AG10803 (cell line): ENCODE results near the gene GBF1.

Experiments
- DNase-seq: peaks from one replicate; pipeline ENCODE4 v3.0.0; 2010; ENCODE audit warnings: low read depth
- H3K4me3 ChIP-seq: 2 replicates; pipeline ENCODE4 v1.5.1; 2011; ENCODE audit warnings: mild to moderate bottlenecking, low read length, control low read depth
- CTCF ChIP-seq: conservative IDR thresholded peaks from 2 replicates; pipeline ENCODE4 v1.5.1; 2011; ENCODE audit warnings: mild to moderate bottlenecking, low read length, control low read depth, inconsistent platforms

GBF1 gene

GRCh38 chr10:102407425-102408130, 162.2 kb downstream of the GBF1 start:
- DNase-seq = no peak
- H3K4me3 ChIP-seq = no peak overlapping the region
- TF ChIP-seq CTCF = no peak

- no peak for TF ChIP-seq CTCF
- DNase-seq = no peak
Measured at GRCh38 chr10:102408131-102408727, 162.9 kb downstream of the GBF1 start.

GRCh38 chr10:102408728-102409603, 163.6 kb downstream of the GBF1 start:
- no peak for DNase-seq
- no peak for TF ChIP-seq CTCF
- peak overlapping the region; percentile 35 for H3K4me3 ChIP-seq

More at GRCh38 chr10:102408131-102408727, 162.9 kb downstream of the GBF1 start:
- H3K4me3 ChIP-seq = no peak overlapping the region

- TF ChIP-seq CTCF = no peak
- H3K4me3 ChIP-seq = peak overlapping the region; percentile 12
- no peak for DNase-seq
Measured at GRCh38 chr10:102409604-102410428, 164.5 kb downstream of the GBF1 start.

GRCh38 chr10:102410429-102411073, 165.2 kb downstream of the GBF1 start:
- TF ChIP-seq CTCF = no peak
- H3K4me3 ChIP-seq = peak overlapping the region; percentile 12
- DNase-seq = no peak
